Dedifferentiated amniotic fluid mesenchymal stem cell (primary cell): ENCODE results near the gene SPATA19.

Source experiments
- DNase-seq: peaks from one replicate; pipeline ENCODE4 v3.0.0-alpha.2; 2016; ENCODE audit errors: extremely low spot score

Gene SPATA19

GRCh38 chr11:133818302-133818701, 27.0 kb downstream of the SPATA19 start:
- DNase-seq = no peak

DNA sequence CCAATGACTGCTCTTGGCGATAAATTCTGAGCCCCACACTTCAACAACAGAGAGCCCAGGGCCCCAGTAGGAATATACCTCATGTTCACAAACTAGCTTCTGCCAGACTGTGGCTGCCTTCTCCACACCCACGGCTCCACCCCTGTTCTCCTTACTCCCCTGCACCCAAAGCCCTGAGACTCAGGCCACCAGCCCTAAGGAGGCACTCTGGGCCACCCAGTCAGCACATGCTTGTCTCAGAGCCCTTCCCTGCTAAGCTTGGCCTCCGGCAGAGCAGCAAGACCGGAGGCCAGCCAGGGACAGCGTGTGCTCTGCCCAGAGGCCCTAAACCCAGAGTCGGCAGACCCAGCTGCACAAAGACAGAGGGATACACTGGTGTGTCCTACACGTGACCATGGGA, 27.9 kb downstream of the SPATA19 start:
- DNase-seq = no peak

DNA sequence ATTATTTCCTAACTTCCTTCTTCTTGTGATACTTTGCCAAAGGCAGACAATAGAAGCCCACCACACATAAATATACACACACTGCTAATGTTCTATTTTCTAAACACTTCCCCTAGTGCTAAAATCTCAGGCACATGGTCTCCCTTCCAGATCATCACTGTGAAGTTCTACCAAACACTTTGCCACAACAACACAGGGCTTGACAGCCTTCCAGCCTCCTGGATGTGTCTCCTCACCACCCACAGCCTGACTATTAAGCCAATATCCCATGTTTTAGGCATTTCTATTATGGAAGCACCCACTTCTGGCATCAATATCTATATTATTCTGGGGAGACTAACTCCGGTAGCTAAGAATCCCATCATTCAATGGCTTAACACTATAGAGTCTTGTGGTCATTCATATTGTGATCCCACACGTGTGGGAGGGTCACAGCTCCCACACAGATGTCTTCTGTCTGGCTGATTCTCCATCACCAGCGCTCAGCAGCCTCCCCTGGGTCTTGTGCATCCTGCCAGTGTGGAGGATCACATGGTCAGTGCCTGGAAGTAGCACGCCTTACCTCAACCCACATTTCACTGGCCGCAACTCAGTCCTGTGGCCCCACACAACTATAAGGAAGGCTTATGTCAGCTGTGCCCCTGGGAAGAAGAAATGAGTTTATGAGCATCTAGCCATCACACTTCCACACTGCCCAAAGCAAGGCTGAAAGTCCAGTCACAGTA, 29.0 kb downstream of the SPATA19 start:
- DNase-seq = no peak

- no peak for DNase-seq
Measured at GRCh38 chr11:133815636-133816035, 29.7 kb downstream of the SPATA19 start.

- DNase-seq = no peak
Measured at GRCh38 chr11:133814588-133815100, 30.7 kb downstream of the SPATA19 start.

- no peak for DNase-seq
Measured at GRCh38 chr11:133811850-133812685, 33.2 kb downstream of the SPATA19 start.

DNA sequence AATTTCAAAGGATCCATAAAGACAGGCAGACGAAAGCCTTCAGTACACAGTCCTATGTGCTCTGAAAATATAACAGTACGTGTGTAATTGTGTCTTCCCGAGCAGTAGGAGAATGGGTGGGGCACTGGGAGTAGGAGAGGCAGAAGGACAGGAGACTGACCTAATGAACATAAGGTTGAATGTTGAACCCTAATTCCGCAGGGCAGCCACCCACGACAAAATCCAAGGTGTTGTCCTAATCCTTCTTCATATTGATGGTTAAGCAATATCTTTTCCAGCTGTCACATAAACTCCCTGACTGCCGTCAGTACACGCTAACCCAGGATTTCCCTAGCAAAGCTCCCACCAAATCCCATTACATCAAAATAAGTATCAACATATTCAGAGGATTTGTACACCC, 34.5 kb downstream of the SPATA19 start:
- DNase-seq = no peak

- DNase-seq = no peak
Measured at GRCh38 chr11:133809569-133810491, 35.5 kb downstream of the SPATA19 start.

DNA sequence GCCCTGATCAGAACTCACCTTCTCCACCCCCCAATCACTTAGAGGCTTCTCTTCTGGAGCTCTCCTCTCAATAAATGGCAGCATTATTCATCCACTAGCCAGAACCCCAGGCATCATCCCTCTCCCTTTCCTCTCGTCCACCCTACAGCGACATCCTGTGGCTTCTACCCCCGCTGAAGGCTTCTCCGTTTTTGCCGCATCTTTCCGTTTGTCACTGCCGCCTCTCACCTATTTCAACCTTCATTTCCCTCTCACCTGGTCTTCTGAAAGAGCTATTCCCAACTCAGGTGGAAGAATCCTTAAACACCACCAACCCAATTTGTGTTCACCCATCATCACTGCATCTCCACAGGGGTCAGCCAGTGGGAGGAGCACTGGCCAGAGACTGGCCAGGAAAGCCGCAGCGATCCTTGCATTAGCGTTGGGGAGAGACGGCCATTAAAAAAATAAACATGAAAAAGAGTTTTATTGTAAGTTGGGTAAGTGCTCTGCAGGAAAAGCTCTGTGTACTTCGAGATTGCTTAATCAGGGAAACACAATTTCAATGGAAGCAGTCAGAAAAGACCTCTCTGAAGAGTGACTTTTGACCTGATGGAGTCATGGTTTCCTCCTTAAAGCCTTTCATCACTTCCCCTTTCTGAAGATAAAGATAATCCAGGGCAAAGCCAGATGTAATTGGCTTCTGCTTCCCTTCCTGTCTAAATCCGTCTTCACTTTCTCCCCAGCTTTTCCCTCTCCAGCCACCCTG, 36.7 kb downstream of the SPATA19 start:
- DNase-seq = no peak

GRCh38 chr11:133803026-133803425, 42.3 kb downstream of the SPATA19 start:
- DNase-seq = no peak

- no peak for DNase-seq
Measured at GRCh38 chr11:133801356-133801755, 44.0 kb downstream of the SPATA19 start.

- no peak for DNase-seq
Measured at GRCh38 chr11:133800666-133801065, 44.6 kb downstream of the SPATA19 start.

DNA sequence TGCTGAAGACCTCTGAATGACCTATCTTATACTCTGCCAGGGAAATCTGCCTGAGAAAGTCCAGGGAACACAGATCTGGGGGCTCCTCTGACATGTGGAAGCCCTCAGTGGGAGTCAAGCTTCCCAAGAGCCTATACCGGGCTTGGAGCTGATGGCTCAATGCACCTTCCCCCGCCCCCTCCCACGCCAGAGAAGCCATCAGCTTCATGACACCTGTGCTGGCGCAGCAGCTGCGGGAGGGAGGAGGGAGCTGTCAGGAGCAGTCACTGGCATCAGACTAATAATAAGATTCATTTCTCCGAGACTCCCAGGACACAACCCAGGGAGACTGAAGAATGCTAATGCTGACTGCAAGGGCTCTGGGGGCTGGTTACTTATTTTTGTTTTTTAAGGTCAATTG, 47.8 kb downstream of the SPATA19 start:
- DNase-seq = no peak

DNA sequence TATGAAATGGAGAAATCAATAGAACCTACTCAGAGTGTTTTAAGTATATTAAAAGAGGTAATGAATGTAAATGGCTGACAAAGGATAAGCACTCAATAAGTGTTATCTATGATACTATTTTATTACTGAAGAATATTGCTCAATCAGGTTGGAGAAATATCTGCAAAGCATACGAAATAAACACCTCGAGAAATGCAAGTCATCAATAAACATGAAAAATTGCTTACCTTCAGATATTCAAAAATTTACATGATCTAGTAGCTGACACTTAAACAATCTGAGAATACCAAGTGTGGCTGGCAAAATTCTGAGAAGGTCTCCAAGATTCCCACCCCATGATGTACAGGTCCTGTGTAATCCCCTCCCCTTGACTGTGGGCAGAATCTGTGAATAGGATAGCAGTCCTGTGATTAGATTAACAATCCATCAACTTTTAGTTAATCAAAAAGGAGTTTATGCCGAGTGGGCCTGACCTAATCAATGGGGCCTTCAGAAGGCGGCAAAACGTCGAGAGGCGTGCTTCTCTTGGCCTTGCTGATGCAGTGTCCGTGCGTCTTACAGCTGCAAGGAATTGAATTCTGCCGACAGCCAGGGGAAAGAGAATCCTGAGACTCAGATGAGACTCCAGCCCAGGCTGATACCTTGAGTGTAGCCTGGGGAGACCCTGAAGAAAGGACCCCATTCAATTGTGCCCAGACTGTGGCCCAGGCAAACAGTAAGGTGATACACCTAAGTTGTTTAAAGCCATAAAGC, 49.1 kb downstream of the SPATA19 start:
- DNase-seq = no peak

- DNase-seq = no peak
Measured at GRCh38 chr11:133795088-133795487, 50.2 kb downstream of the SPATA19 start.

GRCh38 chr11:133794205-133794604, 51.1 kb downstream of the SPATA19 start:
- DNase-seq = no peak

DNA sequence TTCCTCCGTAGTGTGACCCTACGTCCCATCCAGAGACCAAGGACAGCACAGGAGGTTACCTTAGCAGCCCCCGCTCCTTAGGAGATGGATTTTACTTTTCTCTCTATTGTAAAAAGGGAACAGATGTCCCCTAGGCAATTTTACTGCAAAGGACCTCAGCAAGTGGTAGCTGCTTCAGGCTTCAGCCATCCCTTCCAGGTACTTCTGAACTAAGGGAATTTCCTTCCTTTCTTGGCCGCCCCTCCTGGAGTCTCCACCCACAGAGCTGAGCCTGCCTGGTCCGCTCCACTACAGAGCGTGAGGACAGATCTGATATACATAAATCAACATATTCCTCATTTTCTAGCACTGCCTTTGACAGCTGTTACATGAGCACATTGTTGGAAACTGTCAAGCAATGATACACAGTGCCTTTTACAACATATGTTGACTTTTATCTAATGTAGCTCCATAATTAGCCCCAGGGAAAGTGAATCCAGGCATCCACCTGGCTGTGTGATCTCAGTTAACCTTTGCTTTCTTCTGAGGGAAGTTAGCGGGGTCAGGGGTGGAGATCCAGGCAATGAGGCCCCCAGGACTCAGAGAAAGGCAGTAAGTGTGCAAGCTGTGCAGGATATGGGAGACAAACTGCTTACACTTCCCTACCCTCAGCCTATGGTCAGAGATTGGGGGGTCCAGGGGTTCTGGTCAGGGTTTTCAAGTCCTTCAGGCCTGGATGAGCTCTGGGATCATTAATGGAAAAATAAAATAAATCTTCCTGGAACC, 51.9 kb downstream of the SPATA19 start:
- DNase-seq = no peak

GRCh38 chr11:133790995-133791394, 54.3 kb downstream of the SPATA19 start:
- DNase-seq = no peak
